BE2C (cell line): Measurements from ENCODE around the gene CPEB4.

Experiments
- DNase-seq: peaks from one replicate; pipeline ENCODE4 v3.0.0-alpha.2; 2020
- H3K27me3 ChIP-seq: fragments of 250-450 bp; sonication (Bioruptor Pico); 2 replicates; pipeline ENCODE4 v1.5.1; 2020; ENCODE audit warnings: mild to moderate bottlenecking
- H3K36me3 ChIP-seq: fragments of 250-450 bp; sonication (Bioruptor Pico); 2 replicates; pipeline ENCODE4 v1.5.1; 2020; ENCODE audit warnings: mild to moderate bottlenecking
- H3K4me1 ChIP-seq: fragments of 250-450 bp; sonication (Bioruptor Pico); 2 replicates; pipeline ENCODE4 v1.5.1; 2020
- H3K4me3 ChIP-seq: 2 replicates; pipeline ENCODE4 v1.5.1; 2011; ENCODE audit warnings: low read depth, low read length
- H3K9me3 ChIP-seq: fragments of 250-450 bp; sonication (Bioruptor Pico); 2 replicates; pipeline ENCODE4 v1.5.1; 2020
- CTCF ChIP-seq: IDR thresholded peaks from 2 replicates; pipeline ENCODE4 v1.5.1; 2012; ENCODE audit warnings: mild to moderate bottlenecking, low read depth, low read length

The CPEB4 gene

GRCh38 chr5:173919443-173919842, 31.3 kb downstream of the CPEB4 start:
- DNase-seq, result no peak
- no peak overlapping the region for H3K4me3 ChIP-seq
- no peaks in the 10 kb centered on the region for H3K27me3 ChIP-seq
- no peaks in the 10 kb centered on the region for H3K9me3 ChIP-seq
- TF ChIP-seq CTCF, result no peak
- H3K36me3 ChIP-seq, result peaks cover 5% of the 10 kb centered on the region; the same call in 1 of the 2 replicates
- H3K4me1 ChIP-seq, result peaks cover 33% of the 10 kb centered on the region

GRCh38 chr5:173920024-173920753, 32.0 kb downstream of the CPEB4 start:
- TF ChIP-seq CTCF, result no peak
- no peaks in the 10 kb centered on the region for H3K27me3 ChIP-seq
- H3K36me3 ChIP-seq, result peaks cover 5% of the 10 kb centered on the region; the same call in 1 of the 2 replicates
- H3K4me3 ChIP-seq, result no peak overlapping the region
- H3K9me3 ChIP-seq, result no peaks in the 10 kb centered on the region
- peak; percentile 30 for DNase-seq
- peaks cover 35% of the 10 kb centered on the region for H3K4me1 ChIP-seq

GRCh38 chr5:173920866-173921555, 32.9 kb downstream of the CPEB4 start:
- Histone ChIP-seq H3K4me1 (peaks cover 34% of the 10 kb centered on the region), H3K9me3 (no peaks in the 10 kb centered on the region), H3K4me3 (no peak overlapping the region), H3K27me3 (no peaks in the 10 kb centered on the region), H3K36me3 (peaks cover 5% of the 10 kb centered on the region; the same call in 1 of the 2 replicates)
- DNase-seq, result no peak
- TF ChIP-seq CTCF, result no peak

GRCh38 chr5:173922527-173922926, 34.4 kb downstream of the CPEB4 start:
- H3K36me3 ChIP-seq, result peaks cover 5% of the 10 kb centered on the region; the same call in 1 of the 2 replicates
- H3K9me3 ChIP-seq, result no peaks in the 10 kb centered on the region
- no peaks in the 10 kb centered on the region for H3K27me3 ChIP-seq
- TF ChIP-seq CTCF, result no peak
- no peak for DNase-seq
- peaks cover 30% of the 10 kb centered on the region for H3K4me1 ChIP-seq
- H3K4me3 ChIP-seq, result no peak overlapping the region

- peaks cover 36% of the 10 kb centered on the region for H3K4me1 ChIP-seq
- H3K36me3 ChIP-seq, result peaks cover 5% of the 10 kb centered on the region; the same call in 1 of the 2 replicates
- no peak for TF ChIP-seq CTCF
- H3K9me3 ChIP-seq, result no peaks in the 10 kb centered on the region
- DNase-seq, result no peak
- H3K27me3 ChIP-seq, result no peaks in the 10 kb centered on the region
- no peak overlapping the region for H3K4me3 ChIP-seq
These were observed 35.3 kb downstream of the CPEB4 start for GRCh38 chr5:173923218-173924095.
